Hepatocyte (in vitro differentiated cells): Measurements from ENCODE around the gene IL1RAPL1. TPM values are rescaled to one million over a fixed set of nuclear protein-coding genes. Genes with fewer than 3 reads are reported as not detected.

Experiments
- DNase-seq: peaks from one replicate; pipeline ENCODE4 v3.0.0-alpha.2; 2016; ENCODE audit warnings: low spot score
- H2AFZ ChIP-seq: fragments of 200-600 bp; sonication (generic); 2 replicates; pipeline ENCODE4 v1.6.0; 2016; ENCODE audit warnings: antibody characterized with exemption, mild to moderate bottlenecking
- H3K27ac ChIP-seq: fragments of 200-600 bp; sonication (generic); 2 replicates; pipeline ENCODE4 v1.5.1; 2016; ENCODE audit warnings: mild to moderate bottlenecking
- H3K27me3 ChIP-seq: fragments of 200-600 bp; sonication (generic); 2 replicates; pipeline ENCODE4 v1.6.1; 2016
- H3K36me3 ChIP-seq: fragments of 200-600 bp; sonication (generic); replicated peaks from 2 replicates; pipeline ENCODE4 v1.5.1; 2016; ENCODE audit warnings: low read depth; ENCODE audit not compliant: insufficient read depth
- H3K4me1 ChIP-seq: fragments of 200-600 bp; sonication (generic); 2 replicates; pipeline ENCODE4 v1.5.1; 2016; ENCODE audit warnings: mild to moderate bottlenecking, moderate library complexity; ENCODE audit not compliant: insufficient read depth
- H3K4me2 ChIP-seq: fragments of 200-600 bp; sonication (generic); 2 replicates; pipeline ENCODE4 v1.6.0; 2016
- H3K4me3 ChIP-seq: fragments of 200-600 bp; sonication (generic); 2 replicates; pipeline ENCODE4 v1.5.1; 2016; ENCODE audit warnings: mild to moderate bottlenecking
- H3K79me2 ChIP-seq: fragments of 200-600 bp; sonication (generic); 2 replicates; pipeline ENCODE4 v1.6.0; 2017; ENCODE audit warnings: mild to moderate bottlenecking
- H3K9me2 ChIP-seq: fragments of 200-600 bp; sonication (generic); replicated peaks from 2 replicates; pipeline ENCODE4 v1.6.0; 2017; ENCODE audit warnings: mild to moderate bottlenecking; ENCODE audit not compliant: insufficient read depth
- H3K9me3 ChIP-seq: fragments of 200-600 bp; sonication (generic); 2 replicates; pipeline ENCODE4 v1.5.1; 2016; ENCODE audit warnings: low read depth, mild to moderate bottlenecking
- H4K20me1 ChIP-seq: fragments of 200-600 bp; sonication (generic); 2 replicates; pipeline ENCODE4 v1.6.0; 2016; ENCODE audit warnings: mild to moderate bottlenecking; ENCODE audit not compliant: insufficient read depth, poor library complexity, severe bottlenecking
- EZH2 ChIP-seq: fragments of 200-600 bp; sonication (generic); IDR thresholded peaks from 2 replicates; pipeline ENCODE4 v1.6.1; 2016; ENCODE audit warnings: antibody characterized with exemption, mild to moderate bottlenecking, borderline replicate concordance
- EZH2phosphoT487 ChIP-seq: fragments of 200-600 bp; sonication (generic); IDR thresholded peaks from one replicate; pipeline ENCODE4 v1.6.1; 2018; ENCODE audit warnings: antibody characterized with exemption, mild to moderate bottlenecking, low read depth, moderate library complexity; ENCODE audit not compliant: unreplicated experiment, severe bottlenecking
- WGBS: methylation state at CpG from one replicate; pipeline ENCODE4 v1.1.6; 2016; ENCODE audit warnings: low lambda C conversion rate; ENCODE audit errors: missing lambda C conversion rate; 5-methylcytosine and 5-hydroxymethylcytosine counted together
- polyA plus RNA-seq: library from polyadenylated mRNA; unstranded; fragments of >200 nt; fragmentation: Nextera tagmentation; extraction: Ambion mirVana; gene quantifications from 2 replicates; pipeline ENCODE4 v1.2.1, GENCODE V29; 2016
- total RNA-seq: library from RNA; depleted of rRNA; stranded (reverse); fragments of >200 nt; gene quantifications from 2 replicates; pipeline ENCODE4 v1.2.3, GENCODE V29; 2014
- TF ChIP-seq, protein P1 (sequence below): fragments of 200-600 bp; sonication (generic); IDR thresholded peaks from 2 replicates; pipeline ENCODE4 v1.5.1; 2016; ENCODE audit warnings: antibody characterized with exemption, mild to moderate bottlenecking; ENCODE audit not compliant: poor library complexity

The IL1RAPL1 gene
- total and polyA plus RNA-seq, 2 experiments from 2014 or later: 0.89 to 2.7 TPM

DNA sequence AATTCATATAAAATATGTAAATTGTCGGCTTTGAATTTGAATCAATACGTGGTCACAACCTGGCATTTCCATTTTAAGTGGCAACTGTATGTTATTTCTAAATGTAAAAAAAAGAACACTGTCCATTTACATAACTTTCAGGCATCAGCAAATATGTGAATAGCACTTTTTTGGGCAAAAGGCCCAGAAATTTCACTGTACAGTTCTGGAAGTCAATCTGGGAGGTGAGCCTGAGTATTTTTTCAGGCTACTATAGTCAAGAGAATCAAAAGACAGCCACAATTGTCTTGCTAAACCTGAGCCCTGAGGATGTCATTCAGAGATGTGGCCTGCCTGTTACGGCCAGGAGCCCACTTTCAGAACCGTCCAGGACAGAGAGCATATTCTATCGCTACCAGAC, 1084.2 kb downstream of the IL1RAPL1 start:
- Histone ChIP-seq H3K4me3 (no peak overlapping the region), H2AFZ (no peak overlapping the region), H3K27me3 (no peaks in the 10 kb centered on the region), H3K9me2 (no peaks in the 10 kb centered on the region), H4K20me1 (no peaks in the 10 kb centered on the region), H3K36me3 (no peaks in the 10 kb centered on the region), H3K27ac (no peak overlapping the region), H3K4me1 (no peaks in the 10 kb centered on the region), H3K4me2 (no peak overlapping the region), H3K9me3 (no peaks in the 10 kb centered on the region), H3K79me2 (no peaks in the 10 kb centered on the region)
- no peak for TF ChIP-seq EZH2phosphoT487
- TF ChIP-seq, protein P1, sequence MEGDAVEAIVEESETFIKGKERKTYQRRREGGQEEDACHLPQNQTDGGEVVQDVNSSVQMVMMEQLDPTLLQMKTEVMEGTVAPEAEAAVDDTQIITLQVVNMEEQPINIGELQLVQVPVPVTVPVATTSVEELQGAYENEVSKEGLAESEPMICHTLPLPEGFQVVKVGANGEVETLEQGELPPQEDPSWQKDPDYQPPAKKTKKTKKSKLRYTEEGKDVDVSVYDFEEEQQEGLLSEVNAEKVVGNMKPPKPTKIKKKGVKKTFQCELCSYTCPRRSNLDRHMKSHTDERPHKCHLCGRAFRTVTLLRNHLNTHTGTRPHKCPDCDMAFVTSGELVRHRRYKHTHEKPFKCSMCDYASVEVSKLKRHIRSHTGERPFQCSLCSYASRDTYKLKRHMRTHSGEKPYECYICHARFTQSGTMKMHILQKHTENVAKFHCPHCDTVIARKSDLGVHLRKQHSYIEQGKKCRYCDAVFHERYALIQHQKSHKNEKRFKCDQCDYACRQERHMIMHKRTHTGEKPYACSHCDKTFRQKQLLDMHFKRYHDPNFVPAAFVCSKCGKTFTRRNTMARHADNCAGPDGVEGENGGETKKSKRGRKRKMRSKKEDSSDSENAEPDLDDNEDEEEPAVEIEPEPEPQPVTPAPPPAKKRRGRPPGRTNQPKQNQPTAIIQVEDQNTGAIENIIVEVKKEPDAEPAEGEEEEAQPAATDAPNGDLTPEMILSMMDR: no peak
- no peak for TF ChIP-seq EZH2
- WGBS: 85% methylated on average over 5 of the region's 5 CpGs
- no peak for DNase-seq

- Histone ChIP-seq H3K4me2 (no peak overlapping the region), H3K27ac (no peak overlapping the region), H3K36me3 (no peaks in the 10 kb centered on the region), H3K27me3 (no peaks in the 10 kb centered on the region), H3K79me2 (no peaks in the 10 kb centered on the region), H2AFZ (no peak overlapping the region), H3K9me2 (no peaks in the 10 kb centered on the region), H3K9me3 (no peaks in the 10 kb centered on the region), H3K4me1 (no peaks in the 10 kb centered on the region), H4K20me1 (no peaks in the 10 kb centered on the region), H3K4me3 (no peak overlapping the region)
- peak; percentile 4 for DNase-seq
- TF ChIP-seq EZH2 (no peak), EZH2phosphoT487 (no peak)
- TF ChIP-seq, protein P1: peak; percentile 11
Measured at GRCh38 chrX:29687687-29688086, 1100.4 kb downstream of the IL1RAPL1 start.

DNA sequence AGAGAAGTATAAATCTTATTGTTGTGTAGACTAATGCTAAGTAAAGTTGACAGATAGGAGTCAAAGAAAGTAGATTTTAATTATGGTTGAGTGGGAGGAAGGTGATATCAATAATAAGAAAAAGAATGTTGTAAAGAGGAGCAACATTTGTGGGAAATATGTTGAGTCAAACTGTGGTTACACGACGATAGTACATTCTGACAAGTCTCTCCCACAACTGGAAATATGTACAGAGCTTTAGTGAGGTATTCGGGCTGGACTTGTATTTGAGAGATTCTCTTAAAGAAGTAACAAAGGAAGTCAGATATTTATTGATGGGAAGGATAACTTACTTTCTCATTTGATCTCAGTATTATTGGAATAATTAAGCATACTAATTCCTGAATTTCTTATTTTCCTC, 1102.8 kb downstream of the IL1RAPL1 start:
- no peaks in the 10 kb centered on the region for H3K36me3 ChIP-seq
- WGBS: 87% methylated on average over 3 of the region's 3 CpGs
- no peaks in the 10 kb centered on the region for H3K27me3 ChIP-seq
- no peak overlapping the region for H2AFZ ChIP-seq
- no peaks in the 10 kb centered on the region for H4K20me1 ChIP-seq
- TF ChIP-seq EZH2phosphoT487 (no peak), EZH2 (no peak)
- TF ChIP-seq, protein P1: no peak
- H3K4me1 ChIP-seq: no peaks in the 10 kb centered on the region
- no peak for DNase-seq
- no peak overlapping the region for H3K4me2 ChIP-seq
- H3K79me2 ChIP-seq: no peaks in the 10 kb centered on the region
- H3K9me2 ChIP-seq: no peaks in the 10 kb centered on the region
- no peak overlapping the region for H3K27ac ChIP-seq
- no peaks in the 10 kb centered on the region for H3K9me3 ChIP-seq
- H3K4me3 ChIP-seq: no peak overlapping the region

DNA sequence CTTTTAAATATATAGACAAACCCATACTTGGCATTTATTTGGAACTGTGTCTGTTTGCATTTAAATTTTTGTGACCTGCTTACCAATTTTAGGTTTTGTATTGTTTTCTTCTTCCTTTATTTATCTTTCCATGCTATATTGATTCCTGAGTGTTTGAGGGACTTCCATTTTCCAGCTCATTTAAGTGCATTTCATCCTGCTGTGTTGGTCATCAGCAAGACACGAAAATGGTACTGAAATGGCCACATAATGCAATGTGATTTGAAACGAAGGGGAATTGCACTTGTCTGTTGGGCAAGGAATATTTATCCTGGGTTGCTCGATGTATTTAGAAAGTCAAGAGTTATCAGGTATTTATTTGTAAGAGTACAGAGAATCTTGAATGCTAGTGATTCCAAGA, 1103.8 kb downstream of the IL1RAPL1 start:
- TF ChIP-seq, protein P1: no peak
- no peak for TF ChIP-seq EZH2
- TF ChIP-seq EZH2phosphoT487: no peak
- DNase-seq: no peak
- Histone ChIP-seq H3K27me3 (no peaks in the 10 kb centered on the region), H2AFZ (no peak overlapping the region), H3K27ac (no peak overlapping the region), H4K20me1 (no peaks in the 10 kb centered on the region), H3K4me3 (no peak overlapping the region), H3K9me2 (no peaks in the 10 kb centered on the region), H3K4me2 (no peak overlapping the region), H3K79me2 (no peaks in the 10 kb centered on the region), H3K36me3 (no peaks in the 10 kb centered on the region), H3K9me3 (no peaks in the 10 kb centered on the region), H3K4me1 (no peaks in the 10 kb centered on the region)
- 59% methylated on average over 3 of the region's 3 CpGs for WGBS
